ENCODE measurements around the gene TUSC2. TPM values are rescaled to one million over a fixed set of nuclear protein-coding genes. Genes with fewer than 3 reads are reported as not detected.

TUSC2 gene
- total and polyA plus RNA-seq, 2 of the 13 experiments (the other 11 are each of a cell fraction or from before 2014, with no cell fraction given) = 36.7 to 39.1 TPM

- TF ChIP-seq ZNF609 (CRISPR knock-in tag; IDR thresholded peaks at IDR 0.05; ENCODE audit: borderline replicate concordance) (0 out of 2 replicates have a peak, but pooled peaks have one; percentile 39), SALL2 (CRISPR knock-in tag; IDR thresholded peaks at IDR 0.05) (peak; percentile 42; the same call in 1 of the 2 replicates), GLI4 (CRISPR knock-in tag; IDR thresholded peaks at IDR 0.05; ENCODE audit: borderline replicate concordance) (0 out of 2 replicates have a peak, but pooled peaks have one; percentile 58), HMGXB3 (CRISPR knock-in tag; IDR thresholded peaks at IDR 0.05; ENCODE audit: borderline replicate concordance) (no peak), HDAC1 (CRISPR knock-in tag; IDR thresholded peaks at IDR 0.05) (peak; percentile 30; the same call in 1 of the 2 replicates), FOXA3 (CRISPR knock-in tag; IDR thresholded peaks at IDR 0.05) (no peak), TBX2 (CRISPR knock-in tag; IDR thresholded peaks at IDR 0.05; ENCODE audit: borderline replicate concordance) (peak; percentile 9; the same call in 1 of the 2 replicates), SPEN (CRISPR knock-in tag; IDR thresholded peaks at IDR 0.05; ENCODE audit: low read depth) (0 out of 2 replicates have a peak, but pooled peaks have one; percentile 43), MZF1 (CRISPR knock-in tag; IDR thresholded peaks at IDR 0.05; ENCODE audit: borderline replicate concordance) (no peak), SAP130 (CRISPR knock-in tag; IDR thresholded peaks at IDR 0.05; ENCODE audit: low read depth) (peak; percentile 89), FOXA1 (IDR thresholded peaks at IDR 0.05) (no peak), FOXA1 (CRISPR knock-in tag; IDR thresholded peaks at IDR 0.05) (no peak), ZBTB46 (CRISPR knock-in tag; IDR thresholded peaks at IDR 0.05; ENCODE audit: borderline replicate concordance) (no peak), E2F1 (CRISPR knock-in tag; IDR thresholded peaks at IDR 0.05) (0 out of 2 replicates have a peak, but pooled peaks have one; percentile 17), PATZ1 (CRISPR knock-in tag; IDR thresholded peaks at IDR 0.05) (peak; percentile 82)
Measured at GRCh38 chr3:50320853-50321335, 7.1 kb downstream of the TUSC2 start (continued).

Data from HepG2 (cell line).